NCI-H146 (cell line): ENCODE results near the gene C4BPB.

ENCODE experiments used
- DNase-seq: peaks from one replicate; lab custom pipeline; 2025; lab: John Stamatoyannopoulos, UW

C4BPB gene

DNA sequence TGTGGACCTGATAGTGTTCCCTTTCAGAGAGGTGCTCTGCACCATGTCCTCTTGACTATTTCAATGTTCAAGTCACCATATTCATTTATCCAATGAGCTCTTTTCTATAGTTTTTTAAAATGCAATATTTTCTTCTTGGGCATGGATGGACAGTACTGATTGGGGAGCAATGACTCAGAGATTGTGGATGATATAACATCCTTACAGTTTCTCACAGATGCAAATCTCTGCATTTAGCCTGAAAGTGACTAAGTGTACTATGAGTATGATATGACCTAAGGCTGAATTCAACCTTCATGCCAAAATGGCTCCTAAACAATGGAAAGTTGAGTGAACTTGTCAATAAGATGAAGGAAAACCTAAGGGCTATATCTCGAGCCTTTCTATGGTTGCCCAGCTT is 51.9 kb downstream of the C4BPB start:
- DNase-seq = no peak

DNA sequence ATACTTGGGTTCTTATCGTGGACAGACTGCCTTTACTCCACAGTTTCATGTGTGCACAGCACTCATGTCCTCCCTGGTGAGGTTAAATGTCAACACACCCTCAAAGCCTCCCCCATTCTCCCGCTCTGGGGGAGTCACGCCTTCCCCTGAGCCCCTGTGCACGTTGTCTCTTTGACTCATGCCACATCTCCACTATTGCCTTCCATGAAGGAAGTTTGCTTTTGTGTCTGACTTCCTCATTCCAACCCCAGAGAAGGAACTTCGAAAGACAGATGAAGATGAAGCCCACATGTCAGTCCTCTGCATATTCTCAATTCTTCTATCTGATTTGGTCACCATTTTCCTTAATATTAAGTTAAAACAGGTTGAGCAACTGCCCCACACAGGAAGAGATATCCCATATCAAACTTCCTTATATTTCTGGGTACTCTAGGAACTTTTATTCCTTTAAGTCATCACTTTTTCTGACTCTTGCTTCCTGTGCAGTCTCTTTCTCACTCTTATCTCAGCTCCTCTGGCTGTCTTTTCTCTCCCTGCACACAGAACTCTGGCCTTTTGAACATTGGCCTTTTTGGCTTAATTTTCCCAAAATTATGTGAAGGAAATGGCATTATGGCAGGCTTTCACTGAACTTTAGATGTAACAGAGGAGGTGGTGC is 56.9 kb downstream of the C4BPB start:
- no peak for DNase-seq
